ENCODE results near the gene MAGEB5. TPM values are rescaled to one million over a fixed set of nuclear protein-coding genes. Genes with fewer than 3 reads are reported as not detected.
"Not testable (repeated sequence)": the region's sequence is repeated elsewhere in the genome, so short reads cannot be mapped to it uniquely, and the experiment has no call there.

MAGEB5 gene
- total RNA-seq: not detected

DNA sequence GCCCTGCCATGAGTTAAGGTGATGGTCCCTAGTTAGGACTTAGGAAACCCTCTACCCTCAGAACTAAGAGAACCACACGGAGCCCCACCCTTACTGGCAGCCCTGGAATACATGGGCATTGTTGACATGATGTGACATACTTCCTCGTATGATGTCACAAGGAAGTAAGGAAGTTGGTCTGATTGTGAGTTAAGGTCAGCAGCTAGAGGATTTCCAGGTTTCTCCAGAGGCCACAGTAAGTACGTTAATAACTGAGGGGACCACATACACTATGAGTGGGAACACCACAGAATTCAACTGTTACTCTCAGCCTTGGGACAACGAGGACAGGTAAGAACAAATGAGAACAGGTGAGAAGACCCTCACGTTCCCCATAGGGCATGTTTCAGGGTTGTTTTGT, at the start of gene MAGEB5:
MAGEB5 (plus strand) TSS at position 301 of the 400 bp plus-strand sequence. CDS start 1,133 bp downstream, outside the sequence.
- no peak for DNase-seq

- DNase-seq: no peak
Observed at GRCh38 chrX:26192204-26192603, 23.8 kb upstream of the MAGEB5 start, which contains the start of gene MAGEB6. MAGEB6 (plus strand) TSS chrX:26192440; CDS start chrX:26193847, 1,407 bp downstream.

GRCh38 chrX:26203561-26203960, 12.4 kb upstream of the MAGEB5 start:
- no peak for DNase-seq

DNA sequence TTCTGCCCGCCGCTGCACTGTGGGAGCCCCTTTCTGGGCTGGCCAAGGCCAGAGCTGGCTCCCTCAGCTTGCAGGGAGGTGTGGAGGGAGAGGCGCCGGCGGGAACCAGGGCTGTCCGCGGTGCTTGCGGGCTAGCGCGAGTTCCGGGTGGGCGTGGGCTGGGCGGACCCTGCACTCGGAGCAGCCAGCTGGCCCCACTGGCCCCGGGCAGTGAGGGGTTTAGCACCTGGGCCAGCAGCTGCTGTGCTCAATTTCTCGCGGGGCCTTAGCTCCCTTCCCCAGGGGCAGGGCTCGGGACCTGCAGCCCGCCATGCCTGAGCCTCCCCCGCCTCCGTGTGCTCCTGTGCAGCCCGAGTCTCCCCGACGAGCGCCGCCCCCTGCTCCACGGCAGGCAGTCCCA, 11.3 kb upstream of the MAGEB5 start:
- not testable (repeated sequence) for DNase-seq

- DNase-seq: no peak
Observed at GRCh38 chrX:26208012-26208411, 8.0 kb upstream of the MAGEB5 start.

DNA sequence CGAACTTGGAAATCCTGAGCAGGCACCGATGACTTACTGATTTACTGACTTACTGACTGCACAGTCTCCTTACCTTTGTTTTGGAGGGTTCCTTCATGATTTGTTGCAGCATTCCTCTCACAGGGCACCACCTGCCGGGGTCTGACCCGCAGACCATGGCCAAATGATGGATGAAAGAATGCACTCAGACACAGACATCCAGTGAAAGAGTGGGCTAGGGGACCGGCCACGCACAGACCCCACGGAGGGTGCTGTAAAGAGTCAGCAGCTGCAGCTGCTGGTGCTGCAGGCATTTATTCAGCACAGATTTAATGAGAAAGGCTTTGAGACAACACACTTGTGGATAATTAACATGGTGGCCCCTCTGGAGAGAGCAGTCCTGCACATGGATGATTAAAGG, 3.4 kb downstream of the MAGEB5 start:
- no peak for DNase-seq

DNA sequence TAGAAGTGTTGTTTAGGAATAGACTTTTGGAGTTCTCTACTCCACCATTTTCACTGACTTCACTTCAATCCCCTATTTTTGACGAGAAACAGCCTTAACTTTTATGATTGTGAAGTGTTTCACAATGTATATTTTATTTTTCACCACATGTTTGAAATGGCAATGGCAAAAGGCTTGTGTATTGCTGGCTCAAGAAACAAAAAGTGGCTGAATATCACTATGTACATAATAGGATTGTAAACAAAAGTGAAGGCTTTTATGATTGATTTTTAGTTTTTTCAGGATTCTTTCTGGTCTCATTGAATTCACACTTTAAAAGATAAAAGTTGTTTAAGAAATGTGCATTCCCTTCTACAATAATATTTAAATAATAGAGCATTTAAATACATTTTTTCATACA, 18.2 kb downstream of the MAGEB5 start:
- DNase-seq: peak; percentile 5

DNA sequence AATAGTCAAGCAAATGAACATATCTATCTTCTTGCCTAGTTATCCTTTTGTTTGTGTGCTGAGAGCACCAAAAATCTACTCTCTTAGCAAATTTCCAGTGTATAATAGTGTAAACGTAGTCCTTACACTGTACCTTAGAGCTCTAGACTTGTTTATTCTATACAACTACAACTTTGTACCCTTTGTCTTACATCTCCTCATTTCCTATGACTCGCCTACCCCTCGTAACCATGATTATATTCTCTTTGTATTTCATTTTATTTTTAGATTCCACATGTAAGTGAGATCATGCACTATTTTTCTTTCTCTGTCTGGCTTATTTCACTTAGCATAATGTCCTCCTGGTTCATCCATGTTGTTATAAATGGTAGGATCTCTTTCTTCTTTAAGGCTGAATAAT, 37.6 kb downstream of the MAGEB5 start:
- DNase-seq: no peak

DNA sequence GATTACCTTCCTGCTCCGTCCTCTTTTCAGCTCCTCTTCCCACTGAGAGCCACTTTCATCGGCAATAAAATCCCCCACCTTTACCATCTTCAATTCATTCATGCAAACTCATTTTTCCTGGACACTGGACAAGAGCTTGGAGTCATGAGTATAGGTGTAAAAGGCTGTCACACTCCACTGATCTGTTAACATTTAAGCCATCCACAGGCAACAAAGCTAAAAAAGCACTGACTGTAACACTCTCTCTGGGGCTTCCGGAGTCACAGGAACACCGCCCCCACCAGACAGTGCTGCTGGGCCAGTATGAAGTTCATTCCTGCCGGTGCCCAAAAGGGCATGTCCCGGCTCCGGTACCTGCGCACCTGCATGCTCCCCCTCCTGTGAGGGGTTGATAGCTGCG, 38.5 kb downstream of the MAGEB5 start:
- DNase-seq: no peak

DNA sequence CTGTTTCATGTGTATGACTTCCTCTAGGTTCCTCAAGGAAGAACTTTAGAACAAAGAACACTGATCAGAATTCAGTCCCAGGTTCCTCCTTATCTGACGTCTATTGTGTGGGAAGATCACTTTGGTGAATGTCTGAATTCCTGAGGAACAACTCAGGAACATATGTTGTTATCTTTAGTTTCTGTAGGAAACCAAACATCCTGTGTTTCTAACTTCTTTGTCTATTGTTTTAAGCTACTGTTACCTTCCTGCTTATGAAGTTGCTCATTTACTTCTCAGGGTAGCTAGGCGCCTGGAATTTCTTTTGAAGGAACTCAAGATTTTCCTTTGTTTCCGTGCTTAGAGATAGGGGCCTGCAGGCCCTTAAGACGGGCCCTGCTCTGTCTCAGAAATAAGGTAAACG, 46.2 kb downstream of the MAGEB5 start:
- no peak for DNase-seq

Other genes starting within 250 kb of the MAGEB5 start
- not detected for gene MAGEB18, start 77.8 kb upstream of the MAGEB5 start, total RNA-seq
- not detected for gene MAGEB6B, start 55.6 kb upstream of the MAGEB5 start, total RNA-seq
- gene MAGEB6, start 23.7 kb upstream of the MAGEB5 start, total RNA-seq: not detected

Measured in tongue (tissue), 2 donors.